H1 (cell line): ENCODE data around the gene SLC4A8. TPM values are rescaled to one million over a fixed set of nuclear protein-coding genes. Genes with fewer than 3 reads are reported as not detected.

Experiments used
- CTCF ChIA-PET: fragments of 300-600 bp; sonication (Branson Sonifier 250); formaldehyde crosslinking; loops from one replicate; lab custom pipeline; 2021; ENCODE audit not compliant: partially characterized antibody; lab: Charles Lee
- POLR2A ChIA-PET: fragments of 300-600 bp; sonication (Branson Sonifier 250); formaldehyde crosslinking; loops from one replicate; lab custom pipeline; 2021; ENCODE audit warnings: inconsistent platforms; ENCODE audit not compliant: partially characterized antibody; lab: Charles Lee
- DNase-seq, 2 experiments: peaks; one replicate each; pipeline versions ENCODE4 v3.0.0 to v3.0.0-alpha.2; 2010 to 2022; ENCODE audit warnings: low spot score in 2 of 2, low read depth in 1 of 2, mixed read lengths in 1 of 2
- FAIRE-seq: peaks from 2 replicates; lab custom pipeline; 2011; peaks lifted over from hg19 to GRCh38; lab: Jason Lieb, UNC
- H2AFZ ChIP-seq: 2 replicates; pipeline ENCODE4 v1.8.1; 2012; ENCODE audit warnings: low read length, inconsistent platforms
- H2AK5ac ChIP-seq: 2 replicates; pipeline ENCODE4 v1.6.1; 2013; ENCODE audit warnings: low read depth, low read length
- H2BK120ac ChIP-seq: replicated peaks from 2 replicates; pipeline ENCODE3; 2013; ENCODE audit warnings: low read depth, low read length, inconsistent platforms
- H2BK12ac ChIP-seq: 2 replicates; pipeline ENCODE4 v1.6.1; 2013; ENCODE audit warnings: low read depth, low read length
- H2BK15ac ChIP-seq: 2 replicates; pipeline ENCODE4 v1.6.1; 2013; ENCODE audit warnings: low read length
- H2BK20ac ChIP-seq: 2 replicates; pipeline ENCODE4 v1.6.1; 2013; ENCODE audit warnings: low read length
- H2BK5ac ChIP-seq: 2 replicates; pipeline ENCODE4 v1.6.1; 2013; ENCODE audit warnings: low read depth, low read length
- H3K14ac ChIP-seq: 2 replicates; pipeline ENCODE4 v1.6.1; 2013; ENCODE audit warnings: inconsistent platforms; ENCODE audit not compliant: insufficient read length
- H3K18ac ChIP-seq: 2 replicates; pipeline ENCODE4 v1.6.1; 2013; ENCODE audit warnings: low read length; ENCODE audit errors: extremely low read depth
- H3K23ac ChIP-seq: 2 replicates; pipeline ENCODE4 v1.6.1; 2013; ENCODE audit warnings: inconsistent platforms; ENCODE audit not compliant: insufficient read length
- H3K23me2 ChIP-seq: 2 replicates; pipeline ENCODE4 v1.6.1; 2013; ENCODE audit warnings: low read depth, low read length
- H3K27ac ChIP-seq: 2 replicates; pipeline ENCODE4 v1.6.1; 2011; ENCODE audit warnings: low read depth, low read length, inconsistent platforms
- H3K27me3 ChIP-seq, 4 experiments: replicated peaks in 1 of 4; 1 replicate in 1 of 4; 2 replicates in 3 of 4; pipeline versions ENCODE4 v1.6.1 to v1.8.1; 2011 to 2013; ENCODE audit warnings: low read length in 3 of 4, mild to moderate bottlenecking in 3 of 4, inconsistent platforms in 2 of 4, mixed read lengths in 2 of 4, moderate library complexity in 1 of 4; ENCODE audit not compliant: control insufficient read depth in 3 of 4, insufficient read depth in 3 of 4; ENCODE audit errors: extremely low read depth in 1 of 4
- H3K36me3 ChIP-seq, 4 experiments: 2 replicates each; pipeline versions ENCODE4 v1.6.1 to v1.8.1; 2011 to 2013; ENCODE audit warnings: mild to moderate bottlenecking in 4 of 4, low read length in 3 of 4, moderate library complexity in 2 of 4, control low read depth in 1 of 4, inconsistent platforms in 1 of 4; ENCODE audit not compliant: insufficient read depth in 4 of 4, control insufficient read depth in 2 of 4
- H3K4ac ChIP-seq: replicated peaks from 2 replicates; pipeline ENCODE3; 2013; ENCODE audit warnings: low read length, low read depth, mixed read lengths, inconsistent platforms; ENCODE audit not compliant: insufficient read length
- H3K4me1 ChIP-seq, 4 experiments: replicated peaks in 1 of 4; 1 replicate in 1 of 4; 2 replicates in 3 of 4; pipeline versions ENCODE4 v1.6.1 to v1.8.1; 2011 to 2013; ENCODE audit warnings: low read length in 3 of 4, inconsistent platforms in 2 of 4, mixed read lengths in 1 of 4; ENCODE audit not compliant: insufficient read depth in 4 of 4, control insufficient read depth in 3 of 4
- H3K4me2 ChIP-seq, 2 experiments: 2 replicates each; pipeline versions ENCODE4 v1.6.1 to v1.8.1; 2011 to 2013; ENCODE audit warnings: low read depth in 2 of 2, low read length in 2 of 2, control low read depth in 1 of 2, inconsistent platforms in 1 of 2, mild to moderate bottlenecking in 1 of 2; ENCODE audit not compliant: insufficient read depth in 1 of 2
- H3K4me3 ChIP-seq, 4 experiments: fragments of 200-600, 300-600 bp in 1 of 4; sonication (generic), shearing (Covaris generic), sonication (Bioruptor Twin) in 1 of 4; 2 replicates each; pipeline versions ENCODE4 v1.5.1 to v1.8.1; 2011 to 2016; ENCODE audit warnings: low read length in 4 of 4, low read depth in 3 of 4, control low read depth in 2 of 4, inconsistent platforms in 2 of 4, mild to moderate bottlenecking in 2 of 4, mixed read lengths in 1 of 4, moderate library complexity in 1 of 4; ENCODE audit not compliant: insufficient read depth in 2 of 4; ENCODE audit errors: extremely low read depth in 1 of 4
- H3K56ac ChIP-seq: replicated peaks from 2 replicates; pipeline ENCODE3; 2013; ENCODE audit warnings: low read depth, mild to moderate bottlenecking, mixed read lengths, low read length, inconsistent platforms; ENCODE audit not compliant: insufficient read length
- H3K79me1 ChIP-seq: 2 replicates; pipeline ENCODE4 v1.6.1; 2013; ENCODE audit warnings: low read depth, low read length, control low read depth
- H3K79me2 ChIP-seq, 2 experiments: 2 replicates each; pipeline versions ENCODE4 v1.6.1 to v1.8.1; 2012 to 2013; ENCODE audit warnings: low read length in 2 of 2, mild to moderate bottlenecking in 2 of 2, inconsistent platforms in 1 of 2; ENCODE audit not compliant: insufficient read depth in 2 of 2, control insufficient read depth in 1 of 2
- H3K9ac ChIP-seq, 4 experiments: replicated peaks in 1 of 4; 1 replicate in 1 of 4; 2 replicates in 3 of 4; pipeline versions ENCODE4 v1.6.1 to v1.8.1; 2011 to 2013; ENCODE audit warnings: low read depth in 3 of 4, low read length in 3 of 4, control low read depth in 2 of 4, mild to moderate bottlenecking in 2 of 4, moderate library complexity in 2 of 4, inconsistent platforms in 1 of 4; ENCODE audit errors: extremely low read depth in 1 of 4
- H3K9me3 ChIP-seq, 2 experiments: 2 replicates each; pipeline versions ENCODE4 v1.6.1 to v1.8.1; 2012 to 2013; ENCODE audit warnings: mild to moderate bottlenecking in 2 of 2, moderate library complexity in 2 of 2, control low read depth in 1 of 2, inconsistent platforms in 1 of 2, low read depth in 1 of 2, low read length in 1 of 2, mixed read lengths in 1 of 2; ENCODE audit not compliant: insufficient read depth in 2 of 2
- H4K20me1 ChIP-seq, 2 experiments: replicated peaks in 1 of 2; 2 replicates each; pipeline versions ENCODE3 to v1.8.1; 2011 to 2013; ENCODE audit warnings: inconsistent platforms in 2 of 2, low read length in 2 of 2, mild to moderate bottlenecking in 1 of 2; ENCODE audit not compliant: insufficient read depth in 2 of 2, control insufficient read depth in 1 of 2
- H4K5ac ChIP-seq: 2 replicates; pipeline ENCODE4 v1.6.1; 2013; ENCODE audit warnings: low read length, low read depth, mixed read lengths, inconsistent platforms; ENCODE audit not compliant: insufficient read length
- H4K8ac ChIP-seq: 2 replicates; pipeline ENCODE4 v1.8.0; 2013; ENCODE audit warnings: mild to moderate bottlenecking, moderate library complexity, low read length, inconsistent platforms; ENCODE audit not compliant: insufficient read depth; ENCODE audit errors: extremely low read depth
- H4K91ac ChIP-seq: replicated peaks from 2 replicates; pipeline ENCODE3; 2013; ENCODE audit warnings: low read length, mixed read lengths, inconsistent platforms; ENCODE audit not compliant: insufficient read length
- BCL11A ChIP-seq, 2 experiments: IDR thresholded peaks; one replicate each; pipeline ENCODE4 v1.6.1; 2011; ENCODE audit warnings: low read depth in 2 of 2, low read length in 2 of 2, mild to moderate bottlenecking in 2 of 2
- BRCA1 ChIP-seq: IDR thresholded peaks from 2 replicates; pipeline ENCODE4 v1.6.1; 2012; ENCODE audit warnings: low read depth, low read length, improper control_type of control experiment
- EP300 ChIP-seq, 2 experiments: IDR thresholded peaks; 1 replicate in 1 of 2; 2 replicates in 1 of 2; pipeline ENCODE4 v1.6.1; 2011 to 2012; ENCODE audit warnings: low read depth in 2 of 2, low read length in 2 of 2, mild to moderate bottlenecking in 2 of 2, borderline replicate concordance in 1 of 2, inconsistent platforms in 1 of 2, moderate library complexity in 1 of 2
- GTF2F1 ChIP-seq: IDR thresholded peaks from 2 replicates; pipeline ENCODE4 v1.6.1; 2012; ENCODE audit warnings: low read depth, low read length, improper control_type of control experiment, borderline replicate concordance
- JUN ChIP-seq: IDR thresholded peaks from 2 replicates; pipeline ENCODE4 v1.6.1; 2011; ENCODE audit warnings: low read depth, mild to moderate bottlenecking, improper control_type of control experiment, low read length
- KDM4A ChIP-seq: IDR thresholded peaks from one replicate; pipeline ENCODE4 v1.7.1; 2012; ENCODE audit warnings: low read depth, mild to moderate bottlenecking, moderate library complexity, low read length, inconsistent platforms; ENCODE audit not compliant: severe bottlenecking
- RAD21 ChIP-seq, 2 experiments: IDR thresholded peaks in 1 of 2; conservative IDR thresholded peaks in 1 of 2; 2 replicates each; pipeline ENCODE4 v1.6.1; 2011; ENCODE audit warnings: low read depth in 2 of 2, low read length in 2 of 2, improper control_type of control experiment in 1 of 2, inconsistent platforms in 1 of 2, mild to moderate bottlenecking in 1 of 2, moderate library complexity in 1 of 2
- RBBP5 ChIP-seq: IDR thresholded peaks from 2 replicates; pipeline ENCODE4 v1.7.1; 2012; ENCODE audit warnings: low read depth, mild to moderate bottlenecking, inconsistent platforms, low read length, moderate library complexity, borderline replicate concordance
- RXRA ChIP-seq: IDR thresholded peaks from 2 replicates; pipeline ENCODE4 v1.6.1; 2011; ENCODE audit warnings: low read depth, mild to moderate bottlenecking, low read length, moderate library complexity; ENCODE audit not compliant: insufficient read depth
- SIN3A ChIP-seq, 2 experiments: IDR thresholded peaks in 1 of 2; conservative IDR thresholded peaks in 1 of 2; 2 replicates each; pipeline ENCODE4 v1.6.1; 2011 to 2012; ENCODE audit warnings: low read length in 2 of 2, improper control_type of control experiment in 1 of 2, low read depth in 1 of 2, mild to moderate bottlenecking in 1 of 2
- TAF7 ChIP-seq: optimal IDR thresholded peaks from 2 replicates; pipeline ENCODE3; 2011; ENCODE audit warnings: low read depth, mild to moderate bottlenecking, inconsistent platforms, low read length, moderate library complexity, borderline replicate concordance
- TEAD4 ChIP-seq: IDR thresholded peaks from 2 replicates; pipeline ENCODE4 v1.6.1; 2012; ENCODE audit warnings: low read depth, low read length, inconsistent platforms, mixed read lengths
- ZNF274 ChIP-seq: IDR thresholded peaks from 2 replicates; pipeline ENCODE4 v1.7.0; 2012; ENCODE audit warnings: low read length, borderline replicate concordance; ENCODE audit errors: extremely low read depth
- WGBS, 2 experiments: shearing (Covaris generic) in 1 of 2; methylation state at CpG; one replicate each; pipeline versions ENCODE4 v1.1.6 to v1.1.7; 2013 to 2015; ENCODE audit warnings: low lambda C conversion rate in 2 of 2, mixed read lengths in 2 of 2, inconsistent platforms in 1 of 2, low coverage in 1 of 2, missing lambda C conversion rate in 1 of 2; ENCODE audit not compliant: insufficient replicate concordance in 2 of 2, insufficient coverage in 1 of 2, insufficient read length in 1 of 2; ENCODE audit errors: extremely low coverage in 1 of 2, missing lambda C conversion rate in 1 of 2; 5-methylcytosine and 5-hydroxymethylcytosine counted together
- polyA plus RNA-seq, 7 experiments: library from polyadenylated mRNA; depleted of rRNA in 3 of 7; stranded (reverse) in 5 of 7; unstranded in 2 of 7; fragments of >200 nt in 5 of 7; fragments of 200-250 nt in 2 of 7; gene quantifications; 1 replicate in 5 of 7; 2 replicates in 1 of 7; 4 replicates in 1 of 7; pipeline versions ENCODE4 v1.2.1 to v1.2.3, GENCODE V29; 2011 to 2013; ENCODE audit warnings: missing spikeins in 2 of 7, mixed read lengths in 2 of 7
- total RNA-seq: library from RNA; stranded (reverse); fragmentation: NEBNext Ultra II Directional; extraction: Animal tissue kit (Norgen Biotek cat#: 25700); gene quantifications from 2 replicates; pipeline ENCODE4 v1.2.1, GENCODE V29; 2021

The SLC4A8 gene
- total and polyA plus RNA-seq, 2 of the 8 experiments (the other 6 are each of a cell fraction or from before 2014, with no cell fraction given), result 11.2 to 13.4 TPM

DNA sequence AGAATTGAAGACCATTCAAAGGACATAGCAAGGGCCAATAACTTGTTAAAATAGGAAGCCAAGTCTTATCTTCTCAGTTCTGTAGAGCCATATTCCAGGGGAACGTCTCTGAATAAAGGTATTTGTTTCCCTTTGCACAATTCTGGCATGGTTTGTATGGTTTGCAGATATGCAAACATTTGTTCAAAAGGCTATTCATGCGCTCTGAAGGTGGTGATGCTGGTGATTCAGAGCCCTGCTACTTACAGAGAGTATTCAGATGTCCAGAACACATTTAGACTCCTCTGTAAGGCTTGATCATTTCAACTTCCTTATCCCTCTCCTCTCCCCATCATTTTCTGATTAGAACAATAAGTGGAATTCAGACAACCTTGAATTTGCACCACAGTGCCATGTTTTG, 35.9 kb downstream of the SLC4A8 start:
- Histone ChIP-seq H3K23me2 (no peaks in the 10 kb centered on the region), H3K14ac (no peak overlapping the region), H3K56ac (no peak overlapping the region), H3K9ac (no peak overlapping the region), H2BK5ac (no peak overlapping the region), H3K4me1 (peaks cover 0 to 7% (median 0%) of the 10 kb centered on the region in 4 experiments; a peak in 1 of 7 replicates), H3K4ac (no peak overlapping the region), H4K8ac (no peak overlapping the region), H2BK20ac (no peak overlapping the region), H3K36me3 (peaks cover 0 to 32% (median 3%) of the 10 kb centered on the region in 4 experiments; a peak in 4 of 8 replicates), H3K4me3 (no peak overlapping the region), H2BK12ac (no peak overlapping the region), H4K20me1 (peaks cover 0 to 1% of the 10 kb centered on the region in 2 experiments), H3K4me2 (no peak overlapping the region), H3K27me3 (no peaks in the 10 kb centered on the region), H3K79me2 (no peaks in the 10 kb centered on the region), H2BK120ac (no peak overlapping the region), H3K79me1 (no peaks in the 10 kb centered on the region), H2AFZ (no peak overlapping the region), H2AK5ac (no peak overlapping the region), H3K23ac (no peak overlapping the region), H3K9me3 (no peaks in the 10 kb centered on the region), H3K27ac (no peak overlapping the region), H3K18ac (no peak overlapping the region), H4K91ac (no peak overlapping the region), H4K5ac (no peak overlapping the region), H2BK15ac (no peak overlapping the region)
- CTCF ChIA-PET, result interaction anchor here (0.7 to 1.2 kb wide), 2 partner anchors 9 to 285 kb away, joined by 3 to 4 read pairs; no protein-coding TSS in a partner anchor
- FAIRE-seq (no peak), DNase-seq (no peak)
- POLR2A ChIA-PET, result no interaction called here
- WGBS, 2 experiments, result 91% methylated on average over 2 of the region's 2 CpGs; no CpG with 5 or more reads in 1 of the 2 experiments
- no peak for TF ChIP-seq BRCA1
- TF ChIP-seq SIN3A (conservative IDR thresholded peaks at IDR 0.05 in 1 of 2, IDR thresholded peaks at IDR 0.05 in 1 of 2; ENCODE audit: low read depth in 1 of 2, low read length in 2 of 2), result no peak
- TF ChIP-seq TEAD4, result no peak
- no peak for TF ChIP-seq EP300 (IDR thresholded peaks at IDR 0.05; ENCODE audit: borderline replicate concordance in 1 of 2, low read depth in 2 of 2, low read length in 2 of 2)
- no peak for TF ChIP-seq KDM4A
- no peak for TF ChIP-seq ZNF274
- TF ChIP-seq BCL11A (IDR thresholded peaks at IDR 0.05; ENCODE audit: low read depth in 2 of 2, low read length in 2 of 2), result no peak
- TF ChIP-seq JUN, result no peak
- TF ChIP-seq RAD21 (IDR thresholded peaks at IDR 0.05 in 1 of 2, conservative IDR thresholded peaks at IDR 0.05 in 1 of 2; ENCODE audit: low read depth in 2 of 2, low read length in 2 of 2), result no peak
- no peak for TF ChIP-seq GTF2F1
- TF ChIP-seq RXRA, result no peak
- no peak for TF ChIP-seq RBBP5
- TF ChIP-seq TAF7, result no peak
